Measurements from ENCODE around the gene MVK.

MVK gene

GRCh38 chr12:109573029-109573913 is at the start of gene MVK, which contains the start of gene MMAB:
Gene MVK (plus strand): TSS chr12:109573794. CDS start chr12:109574823, 1,029 bp downstream.
Gene MMAB (minus strand): TSS chr12:109573504. CDS start chr12:109573480, 24 bp downstream.
- DNase-seq: peak; percentile 97

GRCh38 chr12:109524466-109525278 is 48.9 kb upstream of the MVK start:
- DNase-seq: no peak

- no peak for DNase-seq
These were observed 48.4 kb upstream of the MVK start for GRCh38 chr12:109525279-109525585.

- no peak for DNase-seq
These were observed 46.0 kb upstream of the MVK start for GRCh38 chr12:109527489-109528123.

- DNase-seq: no peak
These were observed 43.6 kb upstream of the MVK start for GRCh38 chr12:109529691-109530640.

GRCh38 chr12:109531411-109531810 is 42.2 kb upstream of the MVK start:
- DNase-seq: no peak

- no peak for DNase-seq
These were observed 40.7 kb upstream of the MVK start for GRCh38 chr12:109532721-109533486.

GRCh38 chr12:109533487-109533740 is 40.2 kb upstream of the MVK start:
- DNase-seq: no peak

GRCh38 chr12:109534456-109534855 is 39.1 kb upstream of the MVK start:
- DNase-seq: no peak

GRCh38 chr12:109535231-109535862 is 38.2 kb upstream of the MVK start:
- DNase-seq: no peak

- no peak for DNase-seq
These were observed 37.7 kb upstream of the MVK start for GRCh38 chr12:109535863-109536250.

GRCh38 chr12:109537136-109537535 is 36.5 kb upstream of the MVK start:
- DNase-seq: no peak

- DNase-seq: no peak
These were observed 35.3 kb upstream of the MVK start for GRCh38 chr12:109538191-109538863.

- DNase-seq: no peak
These were observed 34.1 kb upstream of the MVK start for GRCh38 chr12:109539508-109539907.

- DNase-seq: no peak
These were observed 32.8 kb upstream of the MVK start for GRCh38 chr12:109540526-109541412.

GRCh38 chr12:109541413-109541726 is 32.2 kb upstream of the MVK start:
- DNase-seq: no peak

- DNase-seq: no peak
These were observed 31.6 kb upstream of the MVK start for GRCh38 chr12:109542014-109542413.

GRCh38 chr12:109542876-109543275 is 30.7 kb upstream of the MVK start:
- no peak for DNase-seq

- DNase-seq: no peak
These were observed 28.6 kb upstream of the MVK start for GRCh38 chr12:109544955-109545531.
